Neuron (in vitro differentiated cells): ENCODE data around the gene ZNHIT1.
"Not testable (repeated sequence)": the region's sequence is repeated elsewhere in the genome, so short reads cannot be mapped to it uniquely, and the experiment has no call there.

Experiments
- H2AFZ ChIP-seq: one replicate; pipeline ENCODE4 v1.6.1; 2013; ENCODE audit warnings: low read depth, mild to moderate bottlenecking, inconsistent platforms, low read length, moderate library complexity
- H3K27me3 ChIP-seq: one replicate; pipeline ENCODE4 v1.6.1; 2013; ENCODE audit warnings: low read length; ENCODE audit not compliant: insufficient read depth
- H3K36me3 ChIP-seq: one replicate; pipeline ENCODE4 v1.6.1; 2013; ENCODE audit warnings: low read length; ENCODE audit not compliant: insufficient read depth
- H3K4me1 ChIP-seq: one replicate; pipeline ENCODE4 v1.6.1; 2013; ENCODE audit warnings: low read length; ENCODE audit not compliant: insufficient read depth
- H3K4me3 ChIP-seq: 2 replicates; pipeline ENCODE4 v1.5.1; 2013; ENCODE audit warnings: mild to moderate bottlenecking, low read length, moderate library complexity
- H3K9me3 ChIP-seq: one replicate; pipeline ENCODE4 v1.6.1; 2013; ENCODE audit warnings: low read length

ZNHIT1 gene

DNA sequence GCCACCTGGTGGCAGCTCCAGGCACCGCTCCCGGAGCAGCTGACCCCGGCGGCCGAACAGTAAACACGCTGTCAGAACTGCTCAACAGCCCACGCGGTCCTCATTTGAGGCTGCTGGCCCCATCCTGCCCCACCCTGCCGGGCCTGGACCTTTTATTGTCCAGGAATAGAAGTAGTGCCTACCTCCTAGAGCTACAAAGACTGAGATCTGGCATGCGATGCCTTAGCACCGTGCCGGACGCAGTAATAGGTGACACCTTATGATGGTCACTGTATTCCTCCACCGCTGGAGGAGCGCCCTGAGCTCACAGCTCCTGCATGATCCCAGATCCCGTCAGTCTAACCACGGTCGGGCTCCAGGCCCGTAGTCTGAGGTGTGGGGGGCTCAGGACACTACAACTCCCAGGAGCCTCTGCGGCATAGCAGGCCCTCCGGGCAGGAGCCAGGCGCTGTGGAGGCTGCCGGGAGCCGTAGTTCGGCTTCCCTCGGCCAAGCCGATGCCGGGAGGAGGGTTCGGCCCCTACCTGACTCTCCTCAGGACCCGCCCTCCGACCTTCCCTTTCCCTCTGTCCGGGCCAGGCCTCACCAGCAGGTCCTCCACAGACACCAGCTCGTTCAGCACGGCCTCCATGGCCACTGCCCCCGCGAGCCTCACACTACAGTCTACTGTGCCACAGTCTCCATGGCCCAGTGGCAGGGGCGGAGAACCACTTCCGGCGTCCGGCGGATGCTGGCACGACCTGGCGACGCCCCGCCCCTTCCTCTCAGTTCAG lies 26.6 kb downstream of the ZNHIT1 start, which contains the start of gene FIS1:
Gene FIS1, minus strand, starts transcription at position 707 of the 772 bp plus-strand sequence. Its CDS starts 77 bp downstream, at position 630.
- Histone ChIP-seq H2AFZ (peak within 1 kb of the TSS; percentile 44), H3K4me3 (peak within 1 kb of the TSS; percentile 79), H3K36me3 (peaks cover 17% of the 10 kb centered on the region), H3K27me3 (no peaks in the 10 kb centered on the region), H3K9me3 (no peaks in the 10 kb centered on the region), H3K4me1 (peaks cover 13% of the 10 kb centered on the region)

DNA sequence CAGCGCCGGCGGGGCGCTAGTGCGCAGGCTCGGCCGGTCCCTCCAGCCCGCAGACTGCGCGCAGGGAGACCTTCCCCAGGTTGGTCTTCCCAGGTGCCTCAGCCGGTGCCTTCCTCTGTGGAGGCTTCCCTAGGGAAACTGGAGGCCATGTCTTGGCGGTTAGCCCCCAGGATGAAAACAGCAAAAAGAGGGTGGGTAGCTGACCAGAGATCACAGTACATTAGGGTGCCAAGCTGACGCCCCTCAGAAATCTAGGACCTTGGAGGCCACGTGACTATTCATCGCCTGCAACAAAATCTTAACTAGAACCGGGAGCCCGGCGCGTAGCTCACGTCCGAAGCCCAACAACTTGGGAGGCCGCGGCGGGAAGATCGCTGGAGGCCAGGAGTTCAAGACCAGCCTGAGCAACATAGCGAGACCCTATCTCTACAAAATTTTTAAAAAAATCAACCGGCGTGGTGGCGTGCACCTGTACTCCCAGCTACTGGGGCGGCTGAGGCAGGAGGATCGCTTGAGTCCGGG lies 27.2 kb downstream of the ZNHIT1 start:
- Histone ChIP-seq H3K4me3 (peak overlapping the region; percentile 79), H2AFZ (peak overlapping the region; percentile 44), H3K9me3 (no peaks in the 10 kb centered on the region), H3K4me1 (peaks cover 13% of the 10 kb centered on the region), H3K27me3 (no peaks in the 10 kb centered on the region), H3K36me3 (peaks cover 14% of the 10 kb centered on the region)

- Histone ChIP-seq H3K36me3 (peaks cover 8% of the 10 kb centered on the region), H3K4me3 (no peak overlapping the region), H3K27me3 (no peaks in the 10 kb centered on the region), H3K4me1 (peaks cover 16% of the 10 kb centered on the region), H3K9me3 (no peaks in the 10 kb centered on the region), H2AFZ (no peak overlapping the region)
These were observed 30.3 kb downstream of the ZNHIT1 start for GRCh38 chr7:101248276-101248675.

DNA sequence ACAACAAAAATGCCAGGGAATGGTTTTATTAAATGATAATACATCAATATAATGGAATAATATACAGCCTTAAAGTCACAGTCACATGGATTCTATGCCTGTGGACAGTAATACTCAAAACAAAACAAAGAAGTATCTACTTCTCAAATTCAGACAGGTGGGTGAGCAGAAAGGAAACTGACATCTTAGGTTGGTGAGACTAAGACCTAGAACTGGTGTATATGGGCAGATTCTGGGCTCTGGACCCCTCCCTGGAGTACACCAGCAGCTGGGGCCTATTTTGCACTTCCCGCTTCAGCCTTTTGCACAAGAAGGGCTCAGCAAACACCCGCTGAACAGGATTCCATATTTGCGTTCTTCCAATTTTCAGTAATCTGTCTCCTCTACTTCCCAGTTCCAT lies 32.4 kb downstream of the ZNHIT1 start:
- Histone ChIP-seq H3K36me3 (peaks cover 8% of the 10 kb centered on the region), H3K27me3 (peaks cover 2% of the 10 kb centered on the region), H3K9me3 (no peaks in the 10 kb centered on the region), H3K4me3 (no peak overlapping the region), H2AFZ (no peak overlapping the region), H3K4me1 (peaks cover 7% of the 10 kb centered on the region)

GRCh38 chr7:101251871-101252659 lies 34.1 kb downstream of the ZNHIT1 start:
- Histone ChIP-seq H3K4me1 (peaks cover 3% of the 10 kb centered on the region), H3K4me3 (peak overlapping the region; percentile 88), H3K27me3 (peaks cover 2% of the 10 kb centered on the region), H3K36me3 (peaks cover 8% of the 10 kb centered on the region), H2AFZ (peak overlapping the region; percentile 62), H3K9me3 (no peaks in the 10 kb centered on the region)

- H3K36me3 ChIP-seq, H3K4me3 ChIP-seq, H3K4me1 ChIP-seq, H3K27me3 ChIP-seq, H2AFZ ChIP-seq, H3K9me3 ChIP-seq: not testable (repeated sequence)
These were observed 35.2 kb downstream of the ZNHIT1 start for GRCh38 chr7:101253199-101253598.

DNA sequence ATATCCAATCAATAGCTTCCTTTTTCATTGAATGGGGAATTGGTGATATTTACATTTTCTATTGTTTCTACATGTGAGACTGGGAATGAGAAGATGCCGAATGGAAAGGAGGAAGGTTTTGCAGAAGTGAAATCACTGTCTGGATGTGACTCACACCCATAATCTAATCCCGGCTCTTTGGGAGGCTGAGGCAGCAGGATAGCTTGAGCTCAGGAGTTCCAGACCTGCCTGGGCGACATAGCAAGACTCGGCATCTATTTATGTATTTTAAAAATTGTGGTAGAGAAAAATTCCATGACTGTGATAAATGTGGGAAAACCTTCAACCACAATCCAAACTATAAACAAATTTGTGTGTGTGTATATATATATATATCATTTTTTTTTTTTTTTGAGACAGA lies 37.8 kb downstream of the ZNHIT1 start:
- no peak overlapping the region for H3K4me3 ChIP-seq
- no peaks in the 10 kb centered on the region for H3K36me3 ChIP-seq
- peaks cover 3% of the 10 kb centered on the region for H3K4me1 ChIP-seq
- peaks cover 2% of the 10 kb centered on the region for H3K27me3 ChIP-seq
- no peaks in the 10 kb centered on the region for H3K9me3 ChIP-seq
- no peak overlapping the region for H2AFZ ChIP-seq

DNA sequence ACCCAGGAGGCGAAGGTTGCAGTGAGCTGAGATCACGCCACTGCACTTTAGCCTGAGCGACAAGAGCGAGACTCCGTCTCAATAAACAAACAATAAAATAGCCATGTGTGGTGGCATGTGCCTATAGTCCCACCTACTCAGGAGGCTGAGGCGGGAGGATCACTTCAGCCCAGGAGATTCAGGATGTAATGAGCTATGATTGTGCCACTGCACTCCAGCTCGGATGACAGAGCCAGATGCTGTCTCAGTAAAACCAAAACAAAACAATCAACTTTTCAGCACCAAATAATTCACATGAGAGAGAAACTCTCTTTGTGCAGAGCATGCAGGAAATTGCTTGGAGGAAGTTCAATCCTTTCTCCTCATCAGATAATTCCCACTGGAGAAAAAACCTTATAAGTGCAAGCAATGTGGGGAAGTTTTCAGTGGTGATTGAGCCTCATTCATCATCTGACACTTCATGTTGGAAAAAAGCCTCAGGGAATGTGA lies 40.3 kb downstream of the ZNHIT1 start:
- H3K4me1 ChIP-seq, result no peaks in the 10 kb centered on the region
- no peak overlapping the region for H2AFZ ChIP-seq
- no peaks in the 10 kb centered on the region for H3K36me3 ChIP-seq
- H3K27me3 ChIP-seq, result peaks cover 2% of the 10 kb centered on the region
- no peak overlapping the region for H3K4me3 ChIP-seq
- no peaks in the 10 kb centered on the region for H3K9me3 ChIP-seq

DNA sequence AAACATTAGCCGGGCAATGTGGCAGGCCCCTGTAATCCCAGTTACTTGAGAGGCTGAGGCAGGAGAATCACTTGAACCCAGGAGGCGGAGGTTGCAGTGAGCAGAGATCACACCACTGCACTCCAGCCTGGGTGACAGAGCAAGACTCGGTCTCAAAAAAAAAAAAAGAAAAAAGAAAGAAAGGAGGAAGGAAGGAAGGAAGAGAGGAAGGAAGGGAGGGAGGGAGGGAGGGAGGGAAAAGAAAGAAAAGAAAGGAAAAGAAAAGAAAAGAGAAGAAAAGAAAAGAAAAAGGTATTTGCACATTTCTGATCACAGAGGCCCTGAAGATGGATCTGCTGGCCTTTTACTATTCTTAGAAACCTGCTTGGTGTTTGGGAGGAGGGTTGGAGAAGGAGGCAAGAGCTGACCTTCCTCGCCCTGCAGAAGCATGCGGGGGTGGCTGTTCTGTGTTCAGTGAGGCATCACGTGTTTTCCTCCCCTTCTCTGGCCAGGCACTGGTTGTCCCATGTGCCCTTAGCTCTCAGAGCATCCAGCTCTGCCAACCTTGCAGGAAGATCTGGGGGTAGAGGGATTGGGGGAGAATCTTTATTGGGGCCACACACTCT lies 46.2 kb downstream of the ZNHIT1 start:
- H3K4me1 ChIP-seq, H3K9me3 ChIP-seq, H2AFZ ChIP-seq, H3K36me3 ChIP-seq, H3K27me3 ChIP-seq, H3K4me3 ChIP-seq: not testable (repeated sequence)

GRCh38 chr7:101265622-101266516 lies 47.9 kb downstream of the ZNHIT1 start:
- no peak overlapping the region for H2AFZ ChIP-seq
- H3K4me1 ChIP-seq, result no peaks in the 10 kb centered on the region
- no peak overlapping the region for H3K4me3 ChIP-seq
- H3K27me3 ChIP-seq, result no peaks in the 10 kb centered on the region
- no peaks in the 10 kb centered on the region for H3K9me3 ChIP-seq
- no peaks in the 10 kb centered on the region for H3K36me3 ChIP-seq

GRCh38 chr7:101269664-101270063 lies 51.7 kb downstream of the ZNHIT1 start:
- Histone ChIP-seq H3K27me3 (no peaks in the 10 kb centered on the region), H3K9me3 (no peaks in the 10 kb centered on the region), H3K4me1 (peaks cover 12% of the 10 kb centered on the region), H3K4me3 (no peak overlapping the region), H2AFZ (no peak overlapping the region), H3K36me3 (no peaks in the 10 kb centered on the region)

- peaks cover 12% of the 10 kb centered on the region for H3K4me1 ChIP-seq
- no peak overlapping the region for H2AFZ ChIP-seq
- H3K27me3 ChIP-seq, result no peaks in the 10 kb centered on the region
- no peak overlapping the region for H3K4me3 ChIP-seq
- no peaks in the 10 kb centered on the region for H3K36me3 ChIP-seq
- H3K9me3 ChIP-seq, result no peaks in the 10 kb centered on the region
These were observed 53.1 kb downstream of the ZNHIT1 start for GRCh38 chr7:101271021-101271420.
